ENCODE measurements around the gene BCAR3. TPM values are rescaled to one million over a fixed set of nuclear protein-coding genes. Genes with fewer than 3 reads are reported as not detected.
A peak's percentile ranks its signal among the peaks of the same experiment; 100 is the strongest.

The BCAR3 gene
- total RNA-seq, 1 donor, result 32.0 TPM

GRCh38 chr1:93628681-93629080 lies 53.0 kb downstream of the BCAR3 start:
- no peak for DNase-seq (ENCODE audit: low read depth)

GRCh38 chr1:93625582-93626327 lies 55.9 kb downstream of the BCAR3 start:
- peak; percentile 85 for DNase-seq (ENCODE audit: low read depth)
- no peak overlapping the region for H3K4me3 ChIP-seq (ENCODE audit: low read depth, low read length)
- no peak for TF ChIP-seq CTCF (IDR thresholded peaks at IDR 0.05; ENCODE audit: insufficient read depth, low read depth, low read length)

More at GRCh38 chr1:93628681-93629080, 53.0 kb downstream of the BCAR3 start:
- no peak for TF ChIP-seq CTCF (IDR thresholded peaks at IDR 0.05; ENCODE audit: insufficient read depth, low read depth, low read length)
- no peak overlapping the region for H3K4me3 ChIP-seq (ENCODE audit: low read depth, low read length)

- no peak overlapping the region for H3K4me3 ChIP-seq (ENCODE audit: low read depth, low read length)
- no peak for TF ChIP-seq CTCF (IDR thresholded peaks at IDR 0.05; ENCODE audit: insufficient read depth, low read depth, low read length)
- DNase-seq (ENCODE audit: low read depth), result peak; percentile 49
Observed at GRCh38 chr1:93623875-93624274, 57.8 kb downstream of the BCAR3 start.

- no peak for DNase-seq (ENCODE audit: low read depth)
- TF ChIP-seq CTCF (IDR thresholded peaks at IDR 0.05; ENCODE audit: insufficient read depth, low read depth, low read length), result no peak
- no peak overlapping the region for H3K4me3 ChIP-seq (ENCODE audit: low read depth, low read length)
Observed at GRCh38 chr1:93623436-93623835, 58.2 kb downstream of the BCAR3 start.

- no peak for DNase-seq (ENCODE audit: low read depth)
- H3K4me3 ChIP-seq (ENCODE audit: low read depth, low read length), result no peak overlapping the region
- TF ChIP-seq CTCF (IDR thresholded peaks at IDR 0.05; ENCODE audit: insufficient read depth, low read depth, low read length), result no peak
Observed at GRCh38 chr1:93621246-93621645, 60.4 kb downstream of the BCAR3 start.

GRCh38 chr1:93620841-93621210 lies 60.8 kb downstream of the BCAR3 start:
- no peak for DNase-seq (ENCODE audit: low read depth)
- no peak for TF ChIP-seq CTCF (IDR thresholded peaks at IDR 0.05; ENCODE audit: insufficient read depth, low read depth, low read length)
- H3K4me3 ChIP-seq (ENCODE audit: low read depth, low read length), result no peak overlapping the region
